Psoas muscle (tissue), 8 donors: ENCODE data around the gene TNRC6B. TPM values are rescaled to one million over a fixed set of nuclear protein-coding genes. Genes with fewer than 3 reads are reported as not detected.

ENCODE experiments used
- ATAC-seq, 4 donors: fragments of 200-7000 bp; cut with Tn5 transposase; one replicate each; pipeline ENCODE4 v1.9.1; 2020; ENCODE audit warnings: moderate library complexity in 3 of 4, mild to moderate bottlenecking in 2 of 4
- DNase-seq, 2 donors: peaks; one replicate each; pipeline ENCODE4 v3.0.0-alpha.2; 2020
- H3K27ac ChIP-seq: fragments of 200-600 bp; one replicate; pipeline ENCODE4 v1.8.0; 2022
- H3K27me3 ChIP-seq, 3 donors: fragments of 200-600 bp in 1 of 3; one replicate each; pipeline versions ENCODE4 v1.6.1 to v1.8.0; 2013 to 2022; ENCODE audit warnings: low read length in 2 of 3, mild to moderate bottlenecking in 2 of 3, moderate library complexity in 1 of 3; ENCODE audit not compliant: insufficient read depth in 3 of 3
- H3K36me3 ChIP-seq, 2 donors: fragments of 200-600 bp in 1 of 2; one replicate each; pipeline versions ENCODE4 v1.6.1 to v1.8.0; 2013 to 2022; ENCODE audit warnings: low read depth in 1 of 2, mild to moderate bottlenecking in 1 of 2, moderate library complexity in 1 of 2; ENCODE audit not compliant: insufficient read depth in 1 of 2
- H3K4me1 ChIP-seq: fragments of 200-600 bp; one replicate; pipeline ENCODE4 v1.8.0; 2022
- H3K4me3 ChIP-seq: fragments of 200-600 bp; one replicate; pipeline ENCODE4 v1.8.0; 2022; ENCODE audit warnings: mild to moderate bottlenecking
- H3K9me3 ChIP-seq: fragments of 200-600 bp; one replicate; pipeline ENCODE4 v1.8.0; 2022
- WGBS, 3 donors: extraction: QIAGEN DNeasy Blood & Tissue Kit; methylation state at CpG; one replicate each; pipeline versions ENCODE4 v1.1.6 to v1.1.7; 2013; 5-methylcytosine and 5-hydroxymethylcytosine counted together
- intact Hi-C, 2 donors: fragments of 100-400 bp; cut with DNase I; formaldehyde crosslinking; loops; one replicate each; pipeline versions ENCODE4 v1.11.0 to v1.14.2; 2022
- polyA plus RNA-seq, 3 donors: library from polyadenylated mRNA; stranded (reverse); fragments of 200-250 nt; gene quantifications; one replicate each; pipeline ENCODE4 v1.2.3, GENCODE V29; 2013
- total RNA-seq, 4 donors: library from RNA; stranded (reverse); fragmentation: NEBNext Ultra II Directional in 2 of 4; extraction: Animal tissue kit (Norgen Biotek cat#: 25700) in 2 of 4; gene quantifications; one replicate each; pipeline versions ENCODE4 v1.2.1 to v1.2.4, GENCODE V29; 2021 to 2023
- TF ChIP-seq, protein P1 (sequence below): fragments of 200-600 bp; IDR thresholded peaks from one replicate; pipeline ENCODE4 v1.8.0; 2022; ENCODE audit warnings: antibody characterized with exemption
- donor health status: healthy with polysubstance abuse.
- donor health status: DM: no; HTN: no; CAD: no; lungs with moderate emphysema.
- donor health status: Bipolar disorder and iron deficiency.
- donor health status: healthy.
- donor health status: DM: yes; HTN: yes; CAD: no.
- donor health status: DM: no; HTN: no; CAD: no.
- donor health status: DM: no; HTN: no; CAD: no.
- donor health status: DM: yes; HTN: yes; CAD: no.

Gene TNRC6B
- total and polyA plus RNA-seq, 7 donors = 2.2 to 49.4 (median 27.9) TPM

GRCh38 chr22:40322818-40323447 lies 145.2 kb downstream of the TNRC6B start:
- TF ChIP-seq, protein P1, sequence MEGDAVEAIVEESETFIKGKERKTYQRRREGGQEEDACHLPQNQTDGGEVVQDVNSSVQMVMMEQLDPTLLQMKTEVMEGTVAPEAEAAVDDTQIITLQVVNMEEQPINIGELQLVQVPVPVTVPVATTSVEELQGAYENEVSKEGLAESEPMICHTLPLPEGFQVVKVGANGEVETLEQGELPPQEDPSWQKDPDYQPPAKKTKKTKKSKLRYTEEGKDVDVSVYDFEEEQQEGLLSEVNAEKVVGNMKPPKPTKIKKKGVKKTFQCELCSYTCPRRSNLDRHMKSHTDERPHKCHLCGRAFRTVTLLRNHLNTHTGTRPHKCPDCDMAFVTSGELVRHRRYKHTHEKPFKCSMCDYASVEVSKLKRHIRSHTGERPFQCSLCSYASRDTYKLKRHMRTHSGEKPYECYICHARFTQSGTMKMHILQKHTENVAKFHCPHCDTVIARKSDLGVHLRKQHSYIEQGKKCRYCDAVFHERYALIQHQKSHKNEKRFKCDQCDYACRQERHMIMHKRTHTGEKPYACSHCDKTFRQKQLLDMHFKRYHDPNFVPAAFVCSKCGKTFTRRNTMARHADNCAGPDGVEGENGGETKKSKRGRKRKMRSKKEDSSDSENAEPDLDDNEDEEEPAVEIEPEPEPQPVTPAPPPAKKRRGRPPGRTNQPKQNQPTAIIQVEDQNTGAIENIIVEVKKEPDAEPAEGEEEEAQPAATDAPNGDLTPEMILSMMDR = no peak
- H3K27me3 ChIP-seq = no peaks in the 10 kb centered on the region
- no peak for DNase-seq
- WGBS, 3 donors = 88 to 91% (median 89%) methylated on average over 17 of the region's 17 CpGs
- no peak for ATAC-seq
- H3K9me3 ChIP-seq = no peaks in the 10 kb centered on the region
- intact Hi-C loops = no loop called here
- no peaks in the 10 kb centered on the region for H3K4me1 ChIP-seq
- H3K36me3 ChIP-seq = peaks cover 3 to 86% of the 10 kb centered on the region in 2 donors
- H3K4me3 ChIP-seq = no peak overlapping the region
- no peak overlapping the region for H3K27ac ChIP-seq

DNA sequence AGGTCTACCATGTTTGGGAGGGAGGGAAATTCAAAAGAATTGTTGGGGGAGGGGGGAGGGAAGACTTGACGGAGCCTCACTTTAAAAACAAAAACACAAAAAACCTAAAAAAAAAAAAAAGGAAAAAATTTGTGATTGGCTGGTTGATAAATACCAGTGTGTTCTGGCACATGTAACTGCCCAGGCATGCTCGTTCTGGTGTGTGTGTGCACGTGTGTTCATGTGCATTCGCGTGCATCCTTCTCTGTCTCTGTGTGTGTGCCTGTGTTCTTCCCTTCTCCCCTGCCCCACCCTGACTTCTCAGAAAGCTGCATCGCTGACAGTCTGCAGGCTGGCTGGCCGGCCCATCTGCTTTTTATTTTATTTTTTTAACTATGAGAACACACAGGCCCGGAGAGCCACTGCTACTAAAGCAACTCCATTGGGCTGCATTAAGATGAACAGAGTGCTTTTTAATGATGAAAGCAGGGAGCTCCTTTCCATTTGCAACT lies 146.0 kb downstream of the TNRC6B start:
- WGBS, 3 donors = 83 to 85% (median 84%) methylated on average over 8 of the region's 8 CpGs
- Histone ChIP-seq H3K27ac (no peak overlapping the region), H3K9me3 (no peaks in the 10 kb centered on the region)

GRCh38 chr22:40324468-40325305 lies 147.0 kb downstream of the TNRC6B start:
- ATAC-seq = no peak
- WGBS, 3 donors = 81 to 83% (median 82%) methylated on average over 19 of the region's 19 CpGs
- Histone ChIP-seq H3K4me1 (no peaks in the 10 kb centered on the region), H3K9me3 (no peaks in the 10 kb centered on the region), H3K27ac (no peak overlapping the region), H3K36me3 (peaks cover 3 to 80% of the 10 kb centered on the region in 2 donors), H3K4me3 (no peak overlapping the region), H3K27me3 (no peaks in the 10 kb centered on the region)
- TF ChIP-seq, protein P1 = no peak
- DNase-seq = no peak
- intact Hi-C loops = no loop called here

More for the DNA sequence above, 146.0 kb downstream of the TNRC6B start:
- peaks cover 3 to 81% of the 10 kb centered on the region in 2 donors for H3K36me3 ChIP-seq
- H3K27me3 ChIP-seq = no peaks in the 10 kb centered on the region
- intact Hi-C loops = no loop called here
- no peak for ATAC-seq
- no peak overlapping the region for H3K4me3 ChIP-seq
- DNase-seq = no peak
- H3K4me1 ChIP-seq = no peaks in the 10 kb centered on the region
- TF ChIP-seq, protein P1 = no peak

DNA sequence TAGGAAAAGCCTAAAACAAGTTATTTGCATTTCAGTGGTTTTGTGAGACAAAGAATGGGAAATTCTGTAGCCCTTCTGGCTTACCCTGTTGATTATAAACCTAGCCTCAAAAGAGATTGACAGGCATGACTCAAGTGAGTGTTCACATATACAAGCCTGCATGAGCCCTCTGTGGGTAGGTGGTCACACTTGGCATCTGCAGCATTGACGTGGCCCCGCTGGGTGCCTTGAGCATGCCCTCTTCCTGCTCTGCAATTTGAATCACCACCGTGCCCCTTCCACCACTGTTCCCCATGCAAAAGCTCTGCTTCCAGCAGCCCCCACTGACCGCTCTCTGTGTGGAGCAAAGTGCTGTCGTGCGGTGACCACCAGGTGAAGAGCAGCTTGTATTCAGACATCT lies 147.6 kb downstream of the TNRC6B start:
- peaks cover 3 to 80% of the 10 kb centered on the region in 2 donors for H3K36me3 ChIP-seq
- intact Hi-C loops = no loop called here
- H3K9me3 ChIP-seq = no peaks in the 10 kb centered on the region
- TF ChIP-seq, protein P1 = no peak
- no peaks in the 10 kb centered on the region for H3K4me1 ChIP-seq
- no peaks in the 10 kb centered on the region for H3K27me3 ChIP-seq
- DNase-seq (no peak), ATAC-seq (no peak)
- WGBS, 3 donors = 91 to 95% (median 93%) methylated on average over 6 of the region's 6 CpGs
- no peak overlapping the region for H3K27ac ChIP-seq
- H3K4me3 ChIP-seq = no peak overlapping the region
